Measurements from ENCODE around the gene GP9.
A peak's percentile ranks its signal among the peaks of the same experiment; 100 is the strongest.

The GP9 gene

GRCh38 chr3:129027544-129027880 is 33.1 kb upstream of the GP9 start:
- TF ChIP-seq, protein P1, sequence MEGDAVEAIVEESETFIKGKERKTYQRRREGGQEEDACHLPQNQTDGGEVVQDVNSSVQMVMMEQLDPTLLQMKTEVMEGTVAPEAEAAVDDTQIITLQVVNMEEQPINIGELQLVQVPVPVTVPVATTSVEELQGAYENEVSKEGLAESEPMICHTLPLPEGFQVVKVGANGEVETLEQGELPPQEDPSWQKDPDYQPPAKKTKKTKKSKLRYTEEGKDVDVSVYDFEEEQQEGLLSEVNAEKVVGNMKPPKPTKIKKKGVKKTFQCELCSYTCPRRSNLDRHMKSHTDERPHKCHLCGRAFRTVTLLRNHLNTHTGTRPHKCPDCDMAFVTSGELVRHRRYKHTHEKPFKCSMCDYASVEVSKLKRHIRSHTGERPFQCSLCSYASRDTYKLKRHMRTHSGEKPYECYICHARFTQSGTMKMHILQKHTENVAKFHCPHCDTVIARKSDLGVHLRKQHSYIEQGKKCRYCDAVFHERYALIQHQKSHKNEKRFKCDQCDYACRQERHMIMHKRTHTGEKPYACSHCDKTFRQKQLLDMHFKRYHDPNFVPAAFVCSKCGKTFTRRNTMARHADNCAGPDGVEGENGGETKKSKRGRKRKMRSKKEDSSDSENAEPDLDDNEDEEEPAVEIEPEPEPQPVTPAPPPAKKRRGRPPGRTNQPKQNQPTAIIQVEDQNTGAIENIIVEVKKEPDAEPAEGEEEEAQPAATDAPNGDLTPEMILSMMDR (IDR thresholded peaks at IDR 0.05): no peak
- Histone ChIP-seq H3K4me3 (peak overlapping the region; percentile 72), H3K27ac (peak overlapping the region; percentile 25 to 76)
- DNase-seq (ENCODE audit: low spot score): no peak

DNA sequence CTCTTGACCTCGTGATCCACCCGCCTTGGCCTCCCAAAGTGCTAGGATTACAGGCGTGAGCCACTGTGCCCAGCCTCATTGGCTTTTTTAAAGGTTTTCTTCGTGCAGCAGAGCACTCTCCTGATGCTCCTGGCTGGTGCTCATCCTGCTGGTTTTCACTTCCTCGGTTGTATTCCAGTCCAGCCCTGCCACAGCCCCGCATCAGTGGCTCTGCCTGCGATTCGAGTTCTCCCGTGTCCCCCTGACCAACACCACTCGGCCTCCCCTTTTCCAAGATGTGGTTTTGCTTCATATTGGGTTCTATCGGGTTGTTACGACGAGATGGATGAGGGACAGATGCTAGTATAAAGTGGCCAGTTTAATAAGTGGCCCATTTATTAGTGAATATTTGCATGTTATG is 31.7 kb upstream of the GP9 start:
- DNase-seq (ENCODE audit: low spot score): no peak
- Histone ChIP-seq H3K4me3 (no peak overlapping the region), H3K27ac (no peak overlapping the region)
- TF ChIP-seq, protein P1 (IDR thresholded peaks at IDR 0.05): no peak

- TF ChIP-seq, protein P1 (IDR thresholded peaks at IDR 0.05): no peak
- Histone ChIP-seq H3K27ac (no peak overlapping the region), H3K4me3 (no peak overlapping the region)
- no peak for DNase-seq (ENCODE audit: low spot score)
Observed at GRCh38 chr3:129030611-129031010, 30.0 kb upstream of the GP9 start.

GRCh38 chr3:129031476-129032215 is 28.9 kb upstream of the GP9 start:
- DNase-seq (ENCODE audit: low spot score): no peak
- TF ChIP-seq, protein P1 (IDR thresholded peaks at IDR 0.05): no peak
- Histone ChIP-seq H3K27ac (no peak overlapping the region), H3K4me3 (no peak overlapping the region)

DNA sequence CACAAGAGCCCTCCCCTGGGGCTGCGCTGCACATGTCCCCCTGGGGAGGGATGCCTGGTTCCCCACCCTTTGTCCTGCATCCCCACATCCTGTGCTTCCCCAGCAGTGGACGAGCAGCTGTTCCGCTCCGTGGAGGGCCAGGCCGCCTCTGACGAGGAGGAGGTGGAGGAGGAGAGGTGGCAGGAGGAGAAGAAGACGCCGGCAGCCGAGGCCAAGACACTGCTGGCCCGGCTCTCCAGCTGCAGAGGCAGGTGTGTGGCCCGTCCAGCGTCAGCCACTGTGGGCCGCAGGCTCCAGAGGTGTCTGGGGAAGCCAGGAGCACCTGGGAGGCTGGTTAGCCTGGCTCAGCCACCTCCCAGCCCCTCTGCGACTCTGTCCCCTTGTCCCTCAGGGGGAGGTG is 27.9 kb upstream of the GP9 start:
- TF ChIP-seq, protein P1 (IDR thresholded peaks at IDR 0.05): no peak
- H3K4me3 ChIP-seq: no peak overlapping the region
- no peak overlapping the region for H3K27ac ChIP-seq
- DNase-seq (ENCODE audit: low spot score): no peak

DNA sequence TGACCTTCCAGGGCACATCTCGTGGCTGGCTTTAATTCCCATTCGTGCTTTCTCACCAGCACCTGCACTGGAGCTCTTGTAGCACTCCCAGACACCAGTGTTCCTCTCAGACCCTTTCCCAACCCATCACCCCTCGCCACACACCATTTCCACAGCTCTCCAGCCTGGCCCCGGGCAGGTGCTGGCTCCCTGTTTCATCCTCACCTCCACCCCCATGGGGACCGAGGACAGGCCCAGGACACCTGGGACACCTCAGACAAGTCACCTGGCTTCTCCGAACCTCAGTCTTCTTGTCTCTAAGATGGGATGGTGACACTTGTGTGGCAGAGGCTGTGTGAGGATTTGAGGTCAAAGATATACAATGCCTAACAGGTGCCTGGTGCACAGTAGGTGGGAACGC is 27.4 kb upstream of the GP9 start:
- no peak overlapping the region for H3K4me3 ChIP-seq
- DNase-seq (ENCODE audit: low spot score): no peak
- H3K27ac ChIP-seq: no peak overlapping the region
- TF ChIP-seq, protein P1 (IDR thresholded peaks at IDR 0.05): no peak

GRCh38 chr3:129033633-129034321 is 26.8 kb upstream of the GP9 start:
- TF ChIP-seq, protein P1 (IDR thresholded peaks at IDR 0.05): no peak
- no peak overlapping the region for H3K27ac ChIP-seq
- no peak overlapping the region for H3K4me3 ChIP-seq
- no peak for DNase-seq (ENCODE audit: low spot score)

Data from coronary artery (tissue), 2 donors.